Trophoblast cell (in vitro differentiated cells and primary cell): Measurements from ENCODE around the gene KLK10.
A peak's percentile ranks its signal among the peaks of the same experiment; 100 is the strongest.
"Not testable (repeated sequence)": the region's sequence is repeated elsewhere in the genome, so short reads cannot be mapped to it uniquely, and the experiment has no call there.

Source experiments
- DNase-seq, 2 donors: peaks; one replicate each; pipeline ENCODE4 v3.0.0-alpha.2; 2016
- H2AFZ ChIP-seq: 2 replicates; pipeline ENCODE4 v1.6.1; 2013; ENCODE audit warnings: low read length, moderate library complexity, mild to moderate bottlenecking; ENCODE audit not compliant: insufficient read depth, poor library complexity
- H2AK5ac ChIP-seq: 2 replicates; pipeline ENCODE4 v1.6.1; 2013; ENCODE audit warnings: mild to moderate bottlenecking, low read length
- H2BK120ac ChIP-seq: 2 replicates; pipeline ENCODE4 v1.6.1; 2013; ENCODE audit warnings: low read length, mild to moderate bottlenecking, moderate library complexity; ENCODE audit not compliant: insufficient read depth, poor library complexity
- H2BK12ac ChIP-seq: 2 replicates; pipeline ENCODE4 v1.6.1; 2013; ENCODE audit warnings: mild to moderate bottlenecking, low read length, moderate library complexity
- H2BK5ac ChIP-seq: 2 replicates; pipeline ENCODE4 v1.6.1; 2013; ENCODE audit warnings: low read length, low read depth, moderate library complexity, mild to moderate bottlenecking; ENCODE audit not compliant: poor library complexity
- H3K14ac ChIP-seq: 2 replicates; pipeline ENCODE4 v1.6.1; 2013; ENCODE audit warnings: mild to moderate bottlenecking, low read length
- H3K18ac ChIP-seq: 2 replicates; pipeline ENCODE4 v1.6.1; 2013; ENCODE audit warnings: mild to moderate bottlenecking, low read length
- H3K23ac ChIP-seq: 2 replicates; pipeline ENCODE4 v1.6.1; 2013; ENCODE audit warnings: low read length
- H3K27ac ChIP-seq: 2 replicates; pipeline ENCODE4 v1.5.1; 2013; ENCODE audit warnings: low read depth, mild to moderate bottlenecking, inconsistent platforms, low read length, moderate library complexity
- H3K27me3 ChIP-seq: 2 replicates; pipeline ENCODE4 v1.6.1; 2013; ENCODE audit warnings: inconsistent platforms, mild to moderate bottlenecking, low read length, moderate library complexity; ENCODE audit not compliant: insufficient read depth
- H3K36me3 ChIP-seq, 2 experiments: 1 replicate in 1 of 2; 2 replicates in 1 of 2; pipeline ENCODE4 v1.6.1; 2013; ENCODE audit warnings: low read length in 2 of 2, mild to moderate bottlenecking in 2 of 2, moderate library complexity in 1 of 2; ENCODE audit not compliant: insufficient read depth in 2 of 2, control insufficient read depth in 1 of 2
- H3K4ac ChIP-seq: 2 replicates; pipeline ENCODE4 v1.6.1; 2013; ENCODE audit warnings: low read depth, mild to moderate bottlenecking, low read length, moderate library complexity
- H3K4me1 ChIP-seq, 2 experiments: 1 replicate in 1 of 2; 2 replicates in 1 of 2; pipeline ENCODE4 v1.6.1; 2013; ENCODE audit warnings: low read length in 2 of 2, mild to moderate bottlenecking in 2 of 2, moderate library complexity in 1 of 2; ENCODE audit not compliant: insufficient read depth in 2 of 2, control insufficient read depth in 1 of 2
- H3K4me2 ChIP-seq: 2 replicates; pipeline ENCODE4 v1.6.1; 2013; ENCODE audit warnings: inconsistent platforms, mild to moderate bottlenecking, low read length, moderate library complexity
- H3K4me3 ChIP-seq: 2 replicates; pipeline ENCODE4 v1.5.1; 2013; ENCODE audit warnings: mild to moderate bottlenecking, low read depth, low read length, inconsistent platforms
- H3K79me1 ChIP-seq: one replicate; pipeline ENCODE4 v1.6.1; 2013; ENCODE audit warnings: low read length
- H3K79me2 ChIP-seq: 2 replicates; pipeline ENCODE4 v1.6.1; 2013; ENCODE audit warnings: low read length, mild to moderate bottlenecking; ENCODE audit not compliant: control insufficient read depth, insufficient read depth, poor library complexity
- H3K9ac ChIP-seq: 2 replicates; pipeline ENCODE4 v1.6.1; 2013; ENCODE audit warnings: mild to moderate bottlenecking, low read length
- H3K9me3 ChIP-seq: 2 replicates; pipeline ENCODE4 v1.6.1; 2013; ENCODE audit warnings: low read depth, mild to moderate bottlenecking, control low read depth, inconsistent platforms, low read length; ENCODE audit not compliant: insufficient read depth
- H4K12ac ChIP-seq: 2 replicates; pipeline ENCODE4 v1.6.1; 2013; ENCODE audit warnings: low read depth, mild to moderate bottlenecking, low read length, moderate library complexity
- H4K8ac ChIP-seq: 2 replicates; pipeline ENCODE4 v1.6.1; 2013; ENCODE audit warnings: low read depth, mild to moderate bottlenecking, low read length, moderate library complexity
- H4K91ac ChIP-seq: one replicate; pipeline ENCODE4 v1.6.1; 2013; ENCODE audit warnings: low read depth, mild to moderate bottlenecking, low read length, moderate library complexity
- WGBS: extraction: QIAGEN DNeasy Blood & Tissue Kit; methylation state at CpG from one replicate; pipeline ENCODE4 v1.1.7; 2013; ENCODE audit warnings: missing lambda C conversion rate; ENCODE audit not compliant: insufficient read length, insufficient coverage; ENCODE audit errors: extremely low coverage; 5-methylcytosine and 5-hydroxymethylcytosine counted together

The KLK10 gene

DNA sequence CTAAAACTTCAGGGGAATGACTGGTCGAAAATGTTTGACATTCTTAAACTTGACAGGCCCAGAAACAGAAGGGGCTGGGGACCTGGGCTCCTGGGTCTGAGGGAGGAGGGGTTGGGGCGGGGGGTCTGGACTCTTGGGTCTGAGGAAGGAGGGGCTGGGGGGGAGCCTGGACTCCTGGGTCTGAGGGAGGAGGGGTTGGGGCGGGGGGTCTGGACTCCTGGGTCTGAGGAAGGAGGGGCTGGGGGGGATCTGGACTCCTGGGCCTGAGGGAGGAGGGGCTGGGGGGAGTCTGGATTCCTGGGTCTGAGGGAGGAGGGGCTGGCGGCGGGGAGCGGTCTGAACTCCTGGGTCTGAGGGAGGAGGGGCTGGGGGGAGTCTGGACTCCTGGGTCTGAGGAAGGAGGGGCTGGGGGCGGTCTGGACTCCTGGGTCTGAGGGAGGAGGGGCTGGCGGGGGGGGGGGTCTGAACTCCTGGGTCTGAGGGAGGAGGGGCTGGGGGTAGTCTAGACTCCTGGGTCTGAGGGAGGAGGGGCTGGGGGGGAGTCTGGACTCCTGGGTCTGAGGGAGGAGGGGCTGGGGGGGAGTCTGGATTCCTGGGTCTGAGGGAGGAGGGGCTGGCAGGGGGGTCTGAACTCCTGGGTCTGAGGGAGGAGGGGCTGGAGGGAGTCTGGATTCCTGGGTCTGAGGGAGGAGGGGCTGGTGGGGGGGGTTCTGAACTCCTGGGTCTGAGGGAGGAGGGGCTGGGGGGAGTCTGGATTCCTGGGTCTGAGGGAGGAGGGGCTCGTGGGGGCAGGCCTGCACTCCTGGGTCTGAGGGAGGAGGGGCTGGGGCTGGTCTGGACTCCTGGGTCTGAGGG, 44.6 kb downstream of the KLK10 start:
- Histone ChIP-seq H3K36me3 (no peaks in the 10 kb centered on the region), H3K14ac (no peak overlapping the region), H2BK5ac (no peak overlapping the region), H3K23ac (no peak overlapping the region), H3K27ac (peak overlapping the region; percentile 72), H3K4ac (no peak overlapping the region), H3K18ac (no peak overlapping the region), H4K12ac (no peak overlapping the region), H3K79me1 (peaks cover 8% of the 10 kb centered on the region), H3K79me2 (no peaks in the 10 kb centered on the region), H3K9me3 (peaks cover 2% of the 10 kb centered on the region), H2BK120ac (no peak overlapping the region), H3K27me3 (no peaks in the 10 kb centered on the region), H3K9ac (no peak overlapping the region), H3K4me3 (no peak overlapping the region), H4K8ac (no peak overlapping the region), H3K4me2 (no peak overlapping the region), H2BK12ac (no peak overlapping the region), H3K4me1 (peaks cover 12 to 16% of the 10 kb centered on the region in 2 experiments), H2AFZ (no peak overlapping the region), H4K91ac (peak overlapping the region; percentile 38), H2AK5ac (no peak overlapping the region)
- no CpG with 5 or more reads among the region's 9 CpGs for WGBS
- DNase-seq: no peak

GRCh38 chr19:50972795-50973376, 46.6 kb downstream of the KLK10 start:
- peak overlapping the region; percentile 76 for H2AK5ac ChIP-seq
- H3K4me3 ChIP-seq: no peak overlapping the region
- no peak overlapping the region for H3K27ac ChIP-seq
- H4K8ac ChIP-seq: no peak overlapping the region
- no peak overlapping the region for H4K12ac ChIP-seq
- H3K9ac ChIP-seq: no peak overlapping the region
- H3K4ac ChIP-seq: no peak overlapping the region
- peak overlapping the region; percentile 44 for H3K14ac ChIP-seq
- H3K36me3 ChIP-seq: no peaks in the 10 kb centered on the region
- DNase-seq: no peak
- peaks cover 4% of the 10 kb centered on the region for H3K79me2 ChIP-seq
- peaks cover 25% of the 10 kb centered on the region for H3K79me1 ChIP-seq
- H3K9me3 ChIP-seq: peaks cover 2% of the 10 kb centered on the region
- no CpG with 5 or more reads among the region's 9 CpGs for WGBS
- H3K23ac ChIP-seq: no peak overlapping the region
- H2BK12ac ChIP-seq: peak overlapping the region; percentile 89
- peak overlapping the region; percentile 70 for H4K91ac ChIP-seq
- H3K18ac ChIP-seq: no peak overlapping the region
- no peaks in the 10 kb centered on the region for H3K27me3 ChIP-seq
- H3K4me2 ChIP-seq: no peak overlapping the region
- H2BK120ac ChIP-seq: peak overlapping the region; percentile 2
- H2AFZ ChIP-seq: no peak overlapping the region
- no peak overlapping the region for H2BK5ac ChIP-seq
- peaks cover 25 to 27% of the 10 kb centered on the region in 2 experiments for H3K4me1 ChIP-seq

DNA sequence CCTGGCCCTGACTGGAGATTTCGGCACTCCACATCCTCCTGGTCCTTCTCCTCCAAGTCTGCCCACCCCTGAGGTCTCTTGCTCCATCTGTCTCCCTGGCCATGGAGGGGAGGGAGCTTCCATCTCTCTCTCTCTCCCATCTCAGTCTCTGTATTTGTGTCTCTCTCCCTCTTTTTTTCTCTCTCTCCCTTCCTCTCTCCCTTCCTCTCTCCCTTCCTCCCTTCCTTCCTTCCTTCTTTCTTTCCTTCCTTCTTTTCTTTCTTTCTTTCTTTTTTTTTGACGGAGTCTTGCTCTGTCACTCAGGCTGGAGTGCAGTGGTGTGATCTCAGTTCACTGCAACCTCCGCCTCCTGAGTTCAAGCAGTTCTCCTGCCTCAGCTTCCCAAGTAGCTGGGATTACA, 49.7 kb downstream of the KLK10 start:
- WGBS: no CpG with 5 or more reads among the region's 3 CpGs
- DNase-seq: not testable (repeated sequence)

GRCh38 chr19:50969413-50969760, 50.1 kb downstream of the KLK10 start, which contains the start of gene KLK6:
KLK6 (minus strand) TSS chr19:50969591; CDS start chr19:50968104, 1,487 bp downstream.
- H3K14ac ChIP-seq: peak within 1 kb of the TSS; percentile 93
- H3K27me3 ChIP-seq: no peaks in the 10 kb centered on the region
- H2BK12ac ChIP-seq: peak within 1 kb of the TSS; percentile 96
- no peak within 1 kb of the TSS for H3K9ac ChIP-seq
- peak within 1 kb of the TSS; percentile 93 for H3K18ac ChIP-seq
- DNase-seq: no peak
- H2BK120ac ChIP-seq: peak within 1 kb of the TSS; percentile 97
- no peaks in the 10 kb centered on the region for H3K36me3 ChIP-seq
- H2BK5ac ChIP-seq: peak within 1 kb of the TSS; percentile 78
- H3K79me1 ChIP-seq: peaks cover 23% of the 10 kb centered on the region
- peaks cover 4% of the 10 kb centered on the region for H3K79me2 ChIP-seq
- no peak within 1 kb of the TSS for H3K23ac ChIP-seq
- H3K4me1 ChIP-seq: peaks cover 23% of the 10 kb centered on the region in 2 experiments
- peaks cover 2% of the 10 kb centered on the region for H3K9me3 ChIP-seq
- H3K27ac ChIP-seq: peak within 1 kb of the TSS; percentile 54
- H3K4me2 ChIP-seq: peak within 1 kb of the TSS; percentile 5
- H4K8ac ChIP-seq: peak within 1 kb of the TSS; percentile 88
- peak within 1 kb of the TSS; percentile 63 for H3K4ac ChIP-seq
- H2AK5ac ChIP-seq: peak within 1 kb of the TSS; percentile 93
- peak within 1 kb of the TSS; percentile 61 for H2AFZ ChIP-seq
- H4K12ac ChIP-seq: peak within 1 kb of the TSS; percentile 31
- H4K91ac ChIP-seq: peak within 1 kb of the TSS; percentile 96
- no CpG with 5 or more reads among the region's 19 CpGs for WGBS
- no peak within 1 kb of the TSS for H3K4me3 ChIP-seq

More for the DNA sequence above, 49.7 kb downstream of the KLK10 start:
- H3K9ac ChIP-seq, H3K9me3 ChIP-seq, H3K23ac ChIP-seq, H3K4me3 ChIP-seq, H3K36me3 ChIP-seq, H3K4me2 ChIP-seq, H3K27me3 ChIP-seq, H3K79me2 ChIP-seq: not testable (repeated sequence)
- peak overlapping the region; percentile 93 for H3K14ac ChIP-seq
- peak overlapping the region; percentile 61 for H2AFZ ChIP-seq
- H2BK120ac ChIP-seq: peak overlapping the region; percentile 97
- peak overlapping the region; percentile 93 for H3K18ac ChIP-seq
- peak overlapping the region; percentile 96 for H2BK12ac ChIP-seq
- H3K4ac ChIP-seq: peak overlapping the region; percentile 63
- H3K79me1 ChIP-seq: peaks cover 23% of the 10 kb centered on the region
- H3K4me1 ChIP-seq: peaks cover 23% of the 10 kb centered on the region in 2 experiments
- H4K91ac ChIP-seq: peak overlapping the region; percentile 96
- H3K27ac ChIP-seq: peak overlapping the region; percentile 54
- H2AK5ac ChIP-seq: peak overlapping the region; percentile 93
- H2BK5ac ChIP-seq: peak overlapping the region; percentile 78
- H4K12ac ChIP-seq: peak overlapping the region; percentile 31
- H4K8ac ChIP-seq: peak overlapping the region; percentile 88
